Measurements from ENCODE around the gene TBX15. TPM values are rescaled to one million over a fixed set of nuclear protein-coding genes. Genes with fewer than 3 reads are reported as not detected.

TBX15 gene
- total and polyA plus RNA-seq, 9 of the 15 experiments (the other 6 are each of a cell fraction or from before 2014, with no cell fraction given) = 0.03 to 3.4 (median 2.3) TPM

GRCh38 chr1:118963456-118964430 lies 24.4 kb downstream of the TBX15 start (continued):
- TF ChIP-seq USF1 (CRISPR knock-in tag; IDR thresholded peaks at IDR 0.05) (no peak), CREB3L1 (IDR thresholded peaks at IDR 0.05; ENCODE audit: borderline replicate concordance, low read depth) (peak; percentile 54; the same call in 1 of the 2 replicates), ARID1B (IDR thresholded peaks at IDR 0.05) (peak; percentile 56; the same call in 1 of the 2 replicates), ZBTB11 (CRISPR knock-in tag; IDR thresholded peaks at IDR 0.05) (no peak; a peak in 1 of 6 replicates), STAT6 (CRISPR knock-in tag; IDR thresholded peaks at IDR 0.05) (no peak), ELK3 (CRISPR knock-in tag; IDR thresholded peaks at IDR 0.05) (no peak), ZNF551 (CRISPR knock-in tag; IDR thresholded peaks at IDR 0.05) (no peak), ZFP36 (IDR thresholded peaks at IDR 0.05; ENCODE audit: low read depth, low read length, partially characterized antibody) (peak; percentile 22), ZNF511 (CRISPR knock-in tag; IDR thresholded peaks at IDR 0.05) (no peak), BACH1 (tag; IDR thresholded peaks at IDR 0.05) (peak; percentile 88; the same call in 1 of the 2 replicates), NR4A1 (CRISPR knock-in tag; IDR thresholded peaks at IDR 0.05) (no peak), NR4A1 (tag; IDR thresholded peaks at IDR 0.05) (peak; percentile 77)
